ENCODE data around the gene NUPR2.
"Not testable (repeated sequence)": the region's sequence is repeated elsewhere in the genome, so short reads cannot be mapped to it uniquely, and the experiment has no call there.

NUPR2 gene

DNA sequence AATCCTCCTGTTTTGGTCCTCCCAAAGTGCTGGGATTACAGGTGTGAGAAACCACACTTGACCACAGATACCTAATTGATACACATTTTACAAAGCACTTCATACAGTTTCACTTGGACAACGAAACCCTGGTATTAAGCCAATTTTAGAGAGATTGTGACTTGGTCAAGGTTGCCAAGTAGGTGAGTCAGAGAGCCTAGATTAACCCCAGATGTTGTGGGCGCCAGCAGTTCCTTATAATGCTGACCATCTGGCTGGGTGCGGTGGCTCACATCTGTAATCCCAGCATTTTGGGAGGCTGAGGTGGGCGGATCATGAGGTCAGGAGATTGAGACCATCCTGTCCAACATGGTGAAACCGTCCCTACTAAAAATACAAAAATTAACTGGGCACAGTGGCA, 18.5 kb downstream of the NUPR2 start:
- FAIRE-seq: no peak
- peak; percentile 71 for DNase-seq (ENCODE audit: insufficient read length, low spot score)
- TF ChIP-seq POLR2A (IDR thresholded peaks at IDR 0.05; ENCODE audit: low read depth, low read length): no peak

DNA sequence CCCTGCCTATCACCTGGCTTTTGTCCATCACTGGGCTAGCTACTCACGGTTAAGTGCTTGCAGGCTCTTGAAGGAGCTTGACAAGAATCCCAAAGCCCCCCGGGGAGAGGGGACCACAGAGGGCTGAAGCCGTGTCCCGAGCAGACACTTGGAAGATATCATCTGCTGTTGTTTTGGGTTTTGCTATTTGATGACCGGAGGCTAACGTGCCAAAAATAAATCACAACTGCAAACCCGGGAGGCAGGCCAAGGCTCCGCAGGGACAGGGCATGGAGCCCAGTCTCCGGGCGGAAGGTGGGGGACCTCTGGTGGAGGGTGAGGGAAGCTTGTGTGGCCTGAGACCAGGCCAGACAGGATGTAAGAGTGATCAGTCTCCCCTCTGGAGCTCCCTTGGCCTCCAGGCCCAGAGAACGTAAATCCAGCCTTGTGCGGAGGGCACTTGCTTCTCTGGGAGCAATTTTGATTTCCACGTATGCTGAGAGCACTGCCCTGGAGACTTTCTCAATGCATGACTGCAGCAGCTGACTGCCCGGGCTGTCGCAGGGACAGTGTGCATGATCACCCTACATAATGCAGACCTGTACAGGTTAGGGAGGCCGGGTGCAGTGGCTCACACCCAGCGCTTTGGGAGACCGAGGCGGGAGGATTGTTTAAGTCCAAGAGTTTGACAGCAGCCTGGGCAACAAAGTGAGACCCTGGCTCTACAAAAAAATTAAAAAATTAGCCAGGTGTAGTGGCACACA, 23.3 kb downstream of the NUPR2 start, which contains the start of gene PHKG1:
TSS of gene PHKG1 (minus strand) at position 164 of the 743 bp plus-strand sequence. CDS start 4,011 bp downstream, outside the sequence.
- DNase-seq (ENCODE audit: insufficient read length, low spot score): peak; percentile 95
- peak; percentile 48 for FAIRE-seq
- no peak for TF ChIP-seq POLR2A (IDR thresholded peaks at IDR 0.05; ENCODE audit: low read depth, low read length)

DNA sequence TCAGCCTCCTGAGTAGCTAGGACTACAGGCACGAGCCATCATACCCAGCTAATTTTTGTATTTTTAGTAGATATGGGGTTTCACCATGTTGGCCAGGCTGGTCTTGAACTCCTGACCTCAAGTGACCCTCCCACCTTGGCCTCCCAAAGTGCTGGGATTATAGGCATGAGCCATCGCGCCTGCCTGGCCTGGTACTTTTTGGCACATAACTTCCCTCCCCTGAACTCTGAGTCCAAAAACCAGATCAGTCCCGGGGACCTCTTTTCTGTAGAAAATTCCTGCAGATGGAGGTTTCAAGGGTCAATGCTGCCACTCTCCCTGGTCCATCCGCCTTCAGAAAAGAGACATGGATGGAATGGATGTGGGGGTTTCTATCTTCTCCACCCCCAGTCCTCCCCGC, 23.8 kb downstream of the NUPR2 start:
- DNase-seq (ENCODE audit: insufficient read length, low spot score); FAIRE-seq: not testable (repeated sequence)

DNA sequence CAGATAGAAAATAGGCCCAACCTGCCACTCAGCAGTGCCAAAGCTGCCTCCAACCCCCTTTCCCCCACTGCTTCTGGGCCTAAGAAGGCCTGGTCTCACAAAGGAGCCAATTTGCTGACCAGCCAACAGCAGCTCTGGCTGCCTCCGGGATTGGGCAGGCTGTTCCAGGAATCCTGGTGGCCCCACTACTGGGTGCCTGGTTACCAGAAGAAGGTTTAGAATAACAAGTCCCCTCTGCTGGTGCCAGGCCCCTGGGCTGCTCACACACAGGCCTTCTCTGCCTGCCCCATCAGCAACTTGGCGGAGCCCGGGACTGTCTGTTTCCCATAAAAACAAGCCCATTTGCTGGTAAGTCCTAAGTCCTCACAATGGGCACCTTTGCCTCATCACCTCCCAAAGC, 24.6 kb downstream of the NUPR2 start:
- FAIRE-seq (no peak), DNase-seq (ENCODE audit: insufficient read length, low spot score) (no peak)

DNA sequence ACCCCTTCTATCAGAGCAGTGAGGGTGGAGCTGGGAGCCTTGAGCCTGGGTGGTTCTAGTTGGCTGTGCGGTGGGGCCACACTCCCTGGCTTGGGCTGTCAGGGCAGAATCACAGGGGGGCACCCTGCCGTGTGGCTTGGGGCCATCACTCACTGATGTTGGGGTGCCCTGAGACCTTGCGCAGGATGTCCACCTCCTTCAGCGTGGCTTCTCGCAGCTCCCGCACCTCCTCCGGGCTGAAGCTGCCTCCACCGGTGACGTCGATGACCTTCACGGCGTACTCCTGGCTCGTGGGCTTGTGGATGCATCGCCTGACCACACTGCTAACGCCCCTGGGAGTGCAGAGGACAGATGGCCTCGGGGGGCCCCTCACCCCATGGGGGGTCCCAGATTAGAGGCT, 28.8 kb downstream of the NUPR2 start:
- no peak for TF ChIP-seq POLR2A (IDR thresholded peaks at IDR 0.05; ENCODE audit: low read depth, low read length)
- FAIRE-seq: no peak

More for the DNA sequence above, 24.6 kb downstream of the NUPR2 start:
- no peak for TF ChIP-seq POLR2A (IDR thresholded peaks at IDR 0.05; ENCODE audit: low read depth, low read length)

DNA sequence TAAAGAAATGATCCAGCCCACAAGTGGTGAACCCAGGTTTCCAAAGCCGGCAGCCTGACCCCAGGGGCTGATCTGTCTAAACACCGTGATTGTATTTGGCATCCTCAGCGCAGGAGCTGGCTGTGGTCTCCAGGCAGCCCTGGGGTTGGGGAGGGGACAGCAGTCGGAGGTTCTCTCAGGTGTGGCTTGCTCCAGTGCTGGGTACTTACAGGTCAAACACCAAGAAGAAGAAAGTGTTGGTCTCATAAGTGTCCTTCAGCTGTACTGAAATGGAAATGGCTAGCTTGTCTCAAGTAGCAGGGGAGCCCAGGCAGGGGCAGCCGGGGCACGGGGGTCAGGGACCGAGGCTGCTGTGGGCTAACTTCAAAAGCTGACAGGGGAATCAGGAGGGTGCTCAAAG, 29.5 kb downstream of the NUPR2 start:
- no peak for DNase-seq (ENCODE audit: insufficient read length, low spot score)
- no peak for TF ChIP-seq POLR2A (IDR thresholded peaks at IDR 0.05; ENCODE audit: low read depth, low read length)
- FAIRE-seq: no peak

More for the DNA sequence above, 28.8 kb downstream of the NUPR2 start:
- no peak for DNase-seq (ENCODE audit: insufficient read length, low spot score)

DNA sequence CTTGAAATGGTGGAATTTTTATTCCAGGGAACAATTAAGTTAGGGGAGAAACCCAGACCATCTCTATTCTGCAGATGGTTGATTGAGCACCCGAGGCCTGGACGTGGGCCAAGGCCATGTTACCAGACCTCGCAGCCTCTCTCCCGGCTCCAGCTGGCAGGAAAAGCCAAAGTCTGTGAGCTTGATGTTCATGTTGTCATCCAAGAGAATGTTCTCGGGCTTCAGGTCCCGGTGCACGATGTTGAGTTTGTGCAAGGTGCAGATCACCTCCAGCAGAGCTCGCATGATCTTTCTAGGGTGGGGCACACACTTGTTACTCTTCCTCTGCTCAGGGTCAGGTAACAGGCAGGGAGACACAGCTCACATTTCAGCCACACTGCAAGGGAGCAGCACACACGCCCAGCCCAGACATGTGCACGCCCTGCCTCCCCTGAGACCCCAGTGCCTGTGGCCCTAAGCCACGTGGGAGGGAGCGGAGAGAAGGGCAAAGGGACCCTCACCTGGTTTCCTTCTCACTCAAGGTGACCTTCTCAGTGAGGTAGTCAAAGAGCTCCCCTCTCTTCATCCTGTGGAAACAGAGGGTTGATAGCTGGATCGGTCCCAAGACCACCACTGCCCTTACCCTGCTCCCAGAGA, 32.9 kb downstream of the NUPR2 start:
- no peak for TF ChIP-seq POLR2A (IDR thresholded peaks at IDR 0.05; ENCODE audit: low read depth, low read length)
- DNase-seq (ENCODE audit: insufficient read length, low spot score) (no peak), FAIRE-seq (no peak)

DNA sequence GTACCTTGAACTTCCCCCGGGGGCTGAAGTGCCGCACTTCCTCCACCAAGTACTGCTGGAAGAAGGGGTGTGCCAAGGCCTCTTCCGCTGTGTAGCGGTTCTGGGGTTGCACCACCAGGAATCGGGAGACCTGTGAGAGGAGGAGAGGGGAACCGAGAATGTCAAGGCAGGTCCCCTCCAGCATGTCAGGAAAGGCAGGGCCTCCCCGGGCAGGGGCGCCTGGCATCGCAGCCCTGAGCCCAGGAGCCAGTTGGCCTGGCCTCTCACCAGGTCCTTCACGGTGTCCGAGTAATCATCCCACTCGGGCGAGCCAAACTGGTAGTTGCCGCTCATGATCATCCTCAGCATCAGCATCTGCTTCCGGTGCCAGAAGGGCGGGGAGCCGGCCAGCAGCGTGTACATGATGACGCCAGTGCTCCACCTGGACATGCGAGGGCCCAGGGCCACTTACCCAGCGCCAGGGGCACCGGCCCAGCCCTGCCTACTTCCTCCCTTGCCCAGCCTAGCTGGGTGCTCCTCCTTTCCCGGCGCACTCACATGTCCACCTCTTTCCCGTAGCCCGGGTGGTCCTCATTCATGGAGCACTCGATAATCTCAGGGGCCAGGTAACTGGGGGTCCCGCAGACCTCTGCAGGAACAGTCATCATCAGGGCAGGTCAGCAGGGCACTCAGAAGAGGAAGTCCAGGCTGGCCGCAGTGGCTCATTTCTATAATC, 34.4 kb downstream of the NUPR2 start:
- no peak for FAIRE-seq
- no peak for DNase-seq (ENCODE audit: insufficient read length, low spot score)
- TF ChIP-seq POLR2A (IDR thresholded peaks at IDR 0.05; ENCODE audit: low read depth, low read length): no peak

DNA sequence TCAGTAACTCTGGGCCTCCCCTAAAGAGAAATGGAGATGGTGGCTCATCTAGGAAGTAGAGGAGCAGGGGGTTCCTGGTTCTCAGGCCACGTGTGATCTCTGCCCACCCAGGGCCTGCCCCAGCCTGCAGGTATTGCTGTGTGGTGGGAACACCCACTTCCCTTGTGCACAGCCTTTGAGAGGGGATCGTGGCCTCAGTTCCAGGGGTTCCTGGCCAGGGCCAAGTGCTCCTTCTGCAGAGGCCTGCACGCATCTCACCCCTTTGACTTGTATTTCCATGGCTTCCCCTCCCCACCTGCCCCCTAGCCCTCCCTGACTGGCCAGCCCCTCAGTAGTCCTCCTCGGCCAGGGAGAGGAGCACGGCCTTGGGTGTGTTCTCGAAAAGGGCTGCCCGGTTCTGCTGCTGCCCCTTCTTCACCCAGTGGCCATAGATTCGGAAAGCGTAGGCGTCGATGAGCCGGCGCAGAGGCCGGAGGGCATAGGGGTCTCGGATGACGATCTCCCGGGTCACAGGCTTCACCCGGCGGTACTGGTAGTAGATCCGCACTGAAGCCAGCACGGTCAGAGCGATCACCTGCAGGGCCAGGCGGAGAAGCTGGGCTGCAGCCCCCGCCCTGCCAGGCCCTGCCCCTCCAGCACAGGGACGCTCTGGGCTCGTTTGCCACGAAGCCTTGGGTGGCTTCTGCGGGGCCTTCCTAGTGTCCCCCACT, 35.3 kb downstream of the NUPR2 start:
- DNase-seq (ENCODE audit: insufficient read length, low spot score); FAIRE-seq: not testable (repeated sequence)

DNA sequence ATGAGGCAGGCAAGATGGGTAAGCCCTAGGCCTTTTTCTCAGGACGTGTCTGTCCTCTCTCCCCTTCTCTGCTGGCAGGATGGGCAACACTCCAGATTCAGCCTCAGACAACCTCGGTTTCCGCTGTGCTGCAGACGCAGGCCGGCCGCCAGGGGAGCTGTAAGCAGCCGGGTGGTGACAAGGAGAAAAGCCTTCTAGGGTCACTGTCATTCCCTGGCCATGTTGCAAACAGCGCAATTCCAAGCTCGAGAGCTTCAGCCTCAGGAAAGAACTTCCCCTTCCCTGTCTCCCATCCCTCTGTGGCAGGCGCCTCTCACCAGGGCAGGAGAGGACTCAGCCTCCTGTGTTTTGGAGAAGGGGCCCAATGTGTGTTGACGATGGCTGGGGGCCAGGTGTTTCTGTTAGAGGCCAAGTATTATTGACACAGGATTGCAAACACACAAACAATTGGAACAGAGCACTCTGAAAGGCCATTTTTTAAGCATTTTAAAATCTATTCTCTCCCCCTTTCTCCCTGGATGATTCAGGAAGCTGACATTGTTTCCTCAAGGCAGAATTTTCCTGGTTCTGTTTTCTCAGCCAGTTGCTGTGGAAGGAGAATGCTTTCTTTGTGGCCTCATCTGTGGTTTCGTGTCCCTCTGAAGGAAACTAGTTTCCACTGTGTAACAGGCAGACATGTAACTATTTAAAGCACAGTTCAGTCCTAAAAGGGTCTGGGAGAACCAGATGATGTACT, 36.6 kb downstream of the NUPR2 start:
- DNase-seq (ENCODE audit: insufficient read length, low spot score) (no peak), FAIRE-seq (no peak)
- no peak for TF ChIP-seq POLR2A (IDR thresholded peaks at IDR 0.05; ENCODE audit: low read depth, low read length)

DNA sequence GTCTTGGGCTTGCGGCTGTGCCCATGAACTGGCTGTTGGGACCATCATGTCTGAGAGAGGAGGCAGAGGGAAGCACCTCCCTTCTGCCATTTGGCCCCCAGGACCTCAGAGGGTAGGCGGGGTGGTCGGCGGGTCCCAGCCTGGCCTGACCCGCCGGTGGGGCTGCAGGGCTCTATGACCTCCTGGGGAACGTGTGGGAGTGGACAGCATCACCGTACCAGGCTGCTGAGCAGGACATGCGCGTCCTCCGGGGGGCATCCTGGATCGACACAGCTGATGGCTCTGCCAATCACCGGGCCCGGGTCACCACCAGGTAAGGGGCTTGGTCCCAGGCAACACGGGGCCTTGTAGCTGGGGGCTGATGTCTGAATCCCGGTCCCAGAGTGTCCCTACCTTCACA, 38.0 kb downstream of the NUPR2 start:
- FAIRE-seq: no peak
- DNase-seq (ENCODE audit: insufficient read length, low spot score): no peak
- TF ChIP-seq POLR2A (IDR thresholded peaks at IDR 0.05; ENCODE audit: low read depth, low read length): no peak

DNA sequence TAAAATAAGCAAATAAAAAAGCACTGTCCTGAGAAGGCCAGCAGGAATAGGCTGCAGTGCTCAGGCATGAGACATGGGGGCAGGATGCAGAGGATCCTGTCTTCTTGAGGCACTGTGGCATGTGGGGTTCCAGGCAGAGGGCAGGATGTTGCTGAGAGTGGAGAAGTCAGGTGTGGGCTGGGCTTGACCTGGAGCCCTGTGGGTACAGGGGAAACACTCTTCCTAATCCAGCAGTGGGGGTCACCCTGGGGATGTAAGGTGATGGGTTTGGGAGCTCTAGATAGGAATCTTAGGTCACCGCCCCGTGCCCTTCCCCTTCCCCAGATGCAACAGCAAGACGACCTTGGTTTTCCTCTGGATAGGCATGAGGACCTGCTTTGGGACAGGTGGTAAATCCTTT, 38.5 kb downstream of the NUPR2 start:
- FAIRE-seq (no peak), DNase-seq (ENCODE audit: insufficient read length, low spot score) (no peak)
- no peak for TF ChIP-seq POLR2A (IDR thresholded peaks at IDR 0.05; ENCODE audit: low read depth, low read length)

DNA sequence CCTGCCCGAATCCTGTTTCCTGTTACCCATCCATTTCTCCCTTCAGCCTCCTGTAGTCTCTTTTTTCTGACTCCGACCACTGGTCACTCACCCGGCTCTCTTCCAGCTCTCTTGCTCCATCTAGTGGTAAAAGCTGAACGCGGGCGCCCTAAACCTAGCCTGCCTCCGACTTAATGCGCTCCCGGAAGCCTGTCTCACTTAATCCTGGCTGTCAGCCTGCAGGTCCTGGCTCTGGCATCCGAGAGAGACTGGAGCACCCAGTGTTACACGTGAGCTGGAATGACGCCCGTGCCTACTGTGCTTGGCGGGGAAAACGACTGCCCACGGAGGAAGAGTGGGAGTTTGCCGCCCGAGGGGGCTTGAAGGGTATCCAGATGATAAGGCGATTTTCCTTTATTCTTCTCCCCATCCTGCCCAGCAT, 41.8 kb downstream of the NUPR2 start:
- peak; percentile 85 for DNase-seq (ENCODE audit: insufficient read length, low spot score)
- TF ChIP-seq POLR2A (IDR thresholded peaks at IDR 0.05; ENCODE audit: low read depth, low read length): no peak
- no peak for FAIRE-seq

DNA sequence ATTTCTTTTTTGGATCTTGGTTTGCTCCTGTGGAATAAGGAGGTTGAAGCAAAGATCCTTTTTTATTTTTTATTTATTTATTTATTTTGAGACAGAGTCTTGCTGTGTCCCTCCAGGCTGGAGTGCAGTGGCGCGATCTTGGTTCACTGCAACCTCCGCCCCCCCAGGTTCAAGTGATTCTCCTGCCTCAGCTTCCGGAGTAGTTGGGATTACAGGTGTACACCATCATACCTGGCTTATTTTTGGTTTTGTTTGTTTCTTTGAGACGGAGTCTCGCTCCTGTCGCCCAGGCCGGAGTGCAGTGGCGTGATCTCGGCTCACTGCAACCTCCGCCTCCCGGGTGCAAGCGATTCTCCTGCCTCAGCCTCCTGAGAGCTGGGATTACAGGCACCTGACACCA, 49.8 kb downstream of the NUPR2 start:
- not testable (repeated sequence) for DNase-seq (ENCODE audit: insufficient read length, low spot score); FAIRE-seq
